C4-2B (cell line): ENCODE results near the gene SARDH.
"Not testable (repeated sequence)": the region's sequence is repeated elsewhere in the genome, so short reads cannot be mapped to it uniquely, and the experiment has no call there.

Experiments used
- H3K27ac ChIP-seq: fragments of 450-650 bp; 2 replicates; pipeline ENCODE4 v1.5.1; 2017
- CTCF ChIP-seq: fragments of 450-650 bp; conservative IDR thresholded peaks from 2 replicates; pipeline ENCODE4 v1.5.1; 2017; ENCODE audit warnings: mild to moderate bottlenecking
- ZFX ChIP-seq: fragments of 450-650 bp; IDR thresholded peaks from 2 replicates; pipeline ENCODE4 v1.6.1; 2017

The SARDH gene

GRCh38 chr9:133754688-133755227 is 16.6 kb upstream of the SARDH start:
- no peak for TF ChIP-seq ZFX
- TF ChIP-seq CTCF, result no peak
- no peak overlapping the region for H3K27ac ChIP-seq

GRCh38 chr9:133754187-133754586 is 16.0 kb upstream of the SARDH start:
- TF ChIP-seq ZFX (no peak), CTCF (no peak)
- H3K27ac ChIP-seq, result no peak overlapping the region

- H3K27ac ChIP-seq, result no peak overlapping the region
- no peak for TF ChIP-seq CTCF
Observed at GRCh38 chr9:133752739-133753446, 14.7 kb upstream of the SARDH start.

- no peak overlapping the region for H3K27ac ChIP-seq
- TF ChIP-seq ZFX, result no peak
- TF ChIP-seq CTCF, result no peak
Observed at GRCh38 chr9:133750982-133751649, 13.0 kb upstream of the SARDH start.

- H3K27ac ChIP-seq, result no peak overlapping the region
- no peak for TF ChIP-seq ZFX
- no peak for TF ChIP-seq CTCF
Observed at GRCh38 chr9:133747309-133747708, 9.2 kb upstream of the SARDH start.

GRCh38 chr9:133744528-133744927 is 6.4 kb upstream of the SARDH start:
- not testable (repeated sequence) for H3K27ac ChIP-seq

- H3K27ac ChIP-seq, result peak overlapping the region; percentile 7; the same call in 1 of the 2 replicates
- TF ChIP-seq CTCF, result peak; percentile 99
- no peak for TF ChIP-seq ZFX
Observed at GRCh38 chr9:133742849-133743444, 4.8 kb upstream of the SARDH start.
